ENCODE results near the gene PIK3R1. TPM values are rescaled to one million over a fixed set of nuclear protein-coding genes. Genes with fewer than 3 reads are reported as not detected.

The PIK3R1 gene
- total RNA-seq, 4 donors from 2014 or later: 101 to 358 (median 190) TPM

GRCh38 chr5:68217047-68217355 is 1.4 kb downstream of the PIK3R1 start:
- no peaks in the 10 kb centered on the region for H3K27me3 ChIP-seq
- intact Hi-C loops (cut with DNase I; ENCODE audit: low total_unique reads): loop anchor here (5.0 kb wide), 1 partner anchor 35 kb away; no protein-coding TSS in a partner anchor
- no peaks in the 10 kb centered on the region for H3K4me1 ChIP-seq
- TF ChIP-seq POLR2A (IDR thresholded peaks at IDR 0.05) (no peak), CTCF (IDR thresholded peaks at IDR 0.05) (no peak)
- no peak for DNase-seq
- H3K9me3 ChIP-seq: no peaks in the 10 kb centered on the region
- H3K36me3 ChIP-seq: no peaks in the 10 kb centered on the region
- peak overlapping the region; percentile 93 to 98 for H3K4me3 ChIP-seq
- peak overlapping the region; percentile 97 to 98 for H3K27ac ChIP-seq

GRCh38 chr5:68217528-68217927 is 2.0 kb downstream of the PIK3R1 start:
- no peaks in the 10 kb centered on the region for H3K27me3 ChIP-seq
- peak overlapping the region; percentile 93 to 98 for H3K4me3 ChIP-seq
- no peaks in the 10 kb centered on the region for H3K9me3 ChIP-seq
- TF ChIP-seq POLR2A (IDR thresholded peaks at IDR 0.05) (no peak), CTCF (IDR thresholded peaks at IDR 0.05) (no peak)
- no peak for DNase-seq
- intact Hi-C loops (cut with DNase I; ENCODE audit: low total_unique reads): loop anchor here (5.0 kb wide), 1 partner anchor 35 kb away; no protein-coding TSS in a partner anchor
- no peaks in the 10 kb centered on the region for H3K36me3 ChIP-seq
- peak overlapping the region; percentile 97 to 98 for H3K27ac ChIP-seq
- no peaks in the 10 kb centered on the region for H3K4me1 ChIP-seq

GRCh38 chr5:68219161-68219816 is 3.7 kb downstream of the PIK3R1 start:
- intact Hi-C loops (cut with DNase I; ENCODE audit: low total_unique reads): loop anchor here (5.0 kb wide), 1 partner anchor 33 kb away; no protein-coding TSS in a partner anchor
- TF ChIP-seq CTCF (IDR thresholded peaks at IDR 0.05) (no peak), POLR2A (IDR thresholded peaks at IDR 0.05) (no peak)
- no peaks in the 10 kb centered on the region for H3K27me3 ChIP-seq
- DNase-seq: no peak
- H3K27ac ChIP-seq: peak overlapping the region in 1 of 2 donors; percentile 44
- no peaks in the 10 kb centered on the region for H3K36me3 ChIP-seq
- peak overlapping the region; percentile 93 to 98 for H3K4me3 ChIP-seq
- no peaks in the 10 kb centered on the region for H3K9me3 ChIP-seq
- no peaks in the 10 kb centered on the region for H3K4me1 ChIP-seq

GRCh38 chr5:68220260-68220659 is 4.7 kb downstream of the PIK3R1 start:
- Histone ChIP-seq H3K9me3 (no peaks in the 10 kb centered on the region), H3K27ac (no peak overlapping the region), H3K36me3 (no peaks in the 10 kb centered on the region)

More at GRCh38 chr5:68220260-68220659, 4.7 kb downstream of the PIK3R1 start:
- no peak for DNase-seq
- intact Hi-C loops (cut with DNase I; ENCODE audit: low total_unique reads): no loop called here
- TF ChIP-seq CTCF (IDR thresholded peaks at IDR 0.05): no peak
- TF ChIP-seq POLR2A (IDR thresholded peaks at IDR 0.05): no peak
- H3K27me3 ChIP-seq: no peaks in the 10 kb centered on the region
- H3K4me1 ChIP-seq: no peaks in the 10 kb centered on the region
- H3K4me3 ChIP-seq: no peak overlapping the region
